GM12878 (cell line): Measurements from ENCODE around the gene TMEM214. TPM values are rescaled to one million over a fixed set of nuclear protein-coding genes. Genes with fewer than 3 reads are reported as not detected.

ENCODE experiments used
- CBX3 ChIP-seq: fragments of 200-600 bp; sonication (generic); IDR thresholded peaks from 2 replicates; pipeline ENCODE4 v1.6.1; 2016; ENCODE audit warnings: low read depth, borderline replicate concordance
- CHD2 ChIP-seq: IDR thresholded peaks from 2 replicates; pipeline ENCODE4 v1.6.1; 2011; ENCODE audit warnings: low read depth, low read length, improper control_type of control experiment, borderline replicate concordance
- EED ChIP-seq: sonication (generic); IDR thresholded peaks from 2 replicates; pipeline ENCODE4 v1.6.1; 2016; ENCODE audit warnings: antibody characterized with exemption, low read depth
- FOXM1 ChIP-seq: IDR thresholded peaks from 2 replicates; pipeline ENCODE4 v1.6.1; 2012; ENCODE audit warnings: low read depth, mild to moderate bottlenecking, inconsistent platforms, low read length, moderate library complexity
- HCFC1 ChIP-seq: fragments of 150-350 bp; IDR thresholded peaks from 2 replicates; pipeline ENCODE4 v1.6.1; 2014; ENCODE audit warnings: low read length
- HDAC2 ChIP-seq: fragments of 200-600 bp; sonication (generic); IDR thresholded peaks from 2 replicates; pipeline ENCODE4 v1.6.1; 2017
- IRF4 ChIP-seq: IDR thresholded peaks from 2 replicates; pipeline ENCODE4 v1.6.1; 2011; ENCODE audit warnings: low read depth, low read length
- LARP7 ChIP-seq: fragments of 450-650 bp; IDR thresholded peaks from 2 replicates; pipeline ENCODE4 v1.6.1; 2017; ENCODE audit warnings: mild to moderate bottlenecking
- NR2F1 ChIP-seq: fragments of 450-650 bp; conservative IDR thresholded peaks from 2 replicates; pipeline ENCODE4 v1.6.1; 2017; ENCODE audit warnings: mild to moderate bottlenecking
- POLR2AphosphoS5 ChIP-seq: IDR thresholded peaks from 2 replicates; pipeline ENCODE4 v1.6.1; 2011; ENCODE audit warnings: mild to moderate bottlenecking, low read length, inconsistent platforms
- RCOR1 ChIP-seq: conservative IDR thresholded peaks from 2 replicates; pipeline ENCODE4 v1.6.1; 2012; ENCODE audit warnings: low read depth, low read length, improper control_type of control experiment
- SRF ChIP-seq, 2 experiments: IDR thresholded peaks; 2 replicates each; pipeline ENCODE4 v1.6.1; 2011; ENCODE audit warnings: low read depth in 2 of 2, low read length in 2 of 2, mild to moderate bottlenecking in 1 of 2, moderate library complexity in 1 of 2
- SUZ12 ChIP-seq: fragments of 200-600 bp; sonication (generic); IDR thresholded peaks from one replicate; pipeline ENCODE4 v1.6.1; 2018; ENCODE audit warnings: antibody characterized with exemption, mild to moderate bottlenecking; ENCODE audit not compliant: unreplicated experiment
- TAF1 ChIP-seq: IDR thresholded peaks from 2 replicates; pipeline ENCODE4 v1.6.1; 2011; ENCODE audit warnings: mild to moderate bottlenecking, low read depth, low read length, borderline replicate concordance
- TCF12 ChIP-seq: IDR thresholded peaks from 2 replicates; pipeline ENCODE4 v1.6.1; 2011; ENCODE audit warnings: low read depth, mild to moderate bottlenecking, low read length
- ZNF207 ChIP-seq: fragments of 450-650 bp; IDR thresholded peaks from 2 replicates; pipeline ENCODE4 v1.6.1; 2014; ENCODE audit warnings: antibody characterized with exemption, mild to moderate bottlenecking, borderline replicate concordance
- polyA plus RNA-seq, 11 experiments: library from polyadenylated mRNA; depleted of rRNA in 4 of 11; unstranded in 6 of 11; stranded (reverse) in 5 of 11; fragments of >200 nt; fragmentation: Nextera tagmentation in 4 of 11; fragmentation: Illumina TruSeq in 1 of 11; extraction: Ambion mirVana in 4 of 11; extraction: Trizol in 1 of 11; gene quantifications; 1 replicate in 1 of 11; 2 replicates in 10 of 11; pipeline versions ENCODE4 v1.2.1 to v1.2.3, GENCODE V29; 2011 to 2016; ENCODE audit warnings: inconsistent platforms in 2 of 11, missing spikeins in 2 of 11, low read depth in 1 of 11
- total RNA-seq, 4 experiments: library from RNA; depleted of rRNA in 3 of 4; stranded (reverse); fragments of >200 nt in 3 of 4; fragmentation: Illumina TruSeq in 1 of 4; extraction: Trizol in 1 of 4; gene quantifications; 2 replicates each; pipeline versions ENCODE4 v1.2.1 to v1.2.3, GENCODE V29; 2013 to 2021
- TF ChIP-seq, protein P1 (sequence below), 3 experiments: IDR thresholded peaks in 2 of 3; conservative IDR thresholded peaks in 1 of 3; 2 replicates each; pipeline ENCODE4 v1.5.1; 2011; ENCODE audit warnings: low read depth in 3 of 3, low read length in 3 of 3, mild to moderate bottlenecking in 3 of 3, control low read depth in 2 of 3, moderate library complexity in 2 of 3, inconsistent platforms in 1 of 3, mixed read lengths in 1 of 3; ENCODE audit not compliant: control insufficient read depth in 2 of 3, insufficient read depth in 1 of 3; ENCODE audit errors: extremely low read depth in 1 of 3
- TF ChIP-seq, protein P2 (sequence below): IDR thresholded peaks from 2 replicates; pipeline ENCODE4 v1.6.1; 2012; ENCODE audit warnings: low read length, inconsistent platforms
- TF ChIP-seq, protein P3 (sequence below): IDR thresholded peaks from 2 replicates; pipeline ENCODE4 v1.6.1; 2011; ENCODE audit warnings: low read depth, mild to moderate bottlenecking, low read length, moderate library complexity, borderline replicate concordance; ENCODE audit errors: extremely low read depth
- TF ChIP-seq, protein P4 (sequence below): fragments of 450-650 bp; formaldehyde crosslinking; IDR thresholded peaks from 2 replicates; pipeline ENCODE4 v1.4.0; 2020; ENCODE audit warnings: mild to moderate bottlenecking, moderate library complexity
- TF ChIP-seq, protein P5 (sequence below): fragments of 450-650 bp; IDR thresholded peaks from 2 replicates; pipeline ENCODE4 v1.6.1; 2016; ENCODE audit warnings: mild to moderate bottlenecking

The TMEM214 gene
- total and polyA plus RNA-seq, 10 of the 15 experiments (the other 5 are each of a cell fraction or from before 2014, with no cell fraction given): 10.4 to 79.2 (median 45.0) TPM

DNA sequence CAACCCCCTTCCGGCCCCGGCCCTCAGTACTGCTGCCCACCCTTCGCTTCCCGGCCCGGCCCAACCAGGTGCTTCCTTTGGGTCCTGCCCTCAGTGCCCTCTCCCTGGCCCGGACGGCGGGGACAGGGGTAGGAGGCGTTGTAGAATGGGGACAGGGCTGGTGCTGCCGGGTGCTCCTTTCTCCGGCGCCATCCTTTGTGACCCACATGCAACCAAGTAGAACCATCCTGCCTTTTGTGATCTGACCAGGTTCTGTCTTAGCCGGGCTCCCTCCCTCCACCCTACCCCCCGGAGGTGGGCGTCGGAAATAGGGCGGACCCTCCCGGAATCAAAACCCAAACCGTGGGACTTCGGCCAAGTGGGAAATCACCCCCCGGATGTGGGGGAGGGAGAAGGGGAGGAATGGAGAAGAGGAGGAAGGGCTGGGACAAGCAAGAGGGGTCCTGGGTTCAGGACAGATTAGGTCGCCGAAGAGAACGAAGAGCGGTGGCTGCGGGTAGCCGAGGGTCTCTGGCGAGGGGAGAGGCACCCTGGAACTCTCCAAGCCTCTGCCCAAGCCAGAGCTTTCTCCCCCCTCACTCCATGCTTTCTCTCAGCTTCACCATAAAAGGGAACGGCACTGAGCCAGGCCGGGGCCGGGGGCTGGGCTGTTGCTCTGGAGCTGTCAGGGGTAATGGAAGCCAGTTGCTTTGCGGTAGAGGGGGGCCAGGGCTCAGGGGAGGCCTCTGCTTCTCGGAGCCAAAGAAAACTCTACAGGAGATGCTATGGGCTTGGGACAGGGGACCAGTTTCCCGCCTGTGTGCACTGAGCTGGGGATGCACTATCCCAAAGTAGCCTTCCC is 39.4 kb downstream of the TMEM214 start (continued):
- TF ChIP-seq, protein P1, sequence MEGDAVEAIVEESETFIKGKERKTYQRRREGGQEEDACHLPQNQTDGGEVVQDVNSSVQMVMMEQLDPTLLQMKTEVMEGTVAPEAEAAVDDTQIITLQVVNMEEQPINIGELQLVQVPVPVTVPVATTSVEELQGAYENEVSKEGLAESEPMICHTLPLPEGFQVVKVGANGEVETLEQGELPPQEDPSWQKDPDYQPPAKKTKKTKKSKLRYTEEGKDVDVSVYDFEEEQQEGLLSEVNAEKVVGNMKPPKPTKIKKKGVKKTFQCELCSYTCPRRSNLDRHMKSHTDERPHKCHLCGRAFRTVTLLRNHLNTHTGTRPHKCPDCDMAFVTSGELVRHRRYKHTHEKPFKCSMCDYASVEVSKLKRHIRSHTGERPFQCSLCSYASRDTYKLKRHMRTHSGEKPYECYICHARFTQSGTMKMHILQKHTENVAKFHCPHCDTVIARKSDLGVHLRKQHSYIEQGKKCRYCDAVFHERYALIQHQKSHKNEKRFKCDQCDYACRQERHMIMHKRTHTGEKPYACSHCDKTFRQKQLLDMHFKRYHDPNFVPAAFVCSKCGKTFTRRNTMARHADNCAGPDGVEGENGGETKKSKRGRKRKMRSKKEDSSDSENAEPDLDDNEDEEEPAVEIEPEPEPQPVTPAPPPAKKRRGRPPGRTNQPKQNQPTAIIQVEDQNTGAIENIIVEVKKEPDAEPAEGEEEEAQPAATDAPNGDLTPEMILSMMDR (IDR thresholded peaks at IDR 0.05 in 2 of 3, conservative IDR thresholded peaks at IDR 0.05 in 1 of 3; ENCODE audit: control insufficient read depth in 2 of 3, extremely low read depth in 1 of 3, insufficient read depth in 1 of 3, low read depth in 3 of 3, low read length in 3 of 3): no peak
- TF ChIP-seq, protein P2, sequence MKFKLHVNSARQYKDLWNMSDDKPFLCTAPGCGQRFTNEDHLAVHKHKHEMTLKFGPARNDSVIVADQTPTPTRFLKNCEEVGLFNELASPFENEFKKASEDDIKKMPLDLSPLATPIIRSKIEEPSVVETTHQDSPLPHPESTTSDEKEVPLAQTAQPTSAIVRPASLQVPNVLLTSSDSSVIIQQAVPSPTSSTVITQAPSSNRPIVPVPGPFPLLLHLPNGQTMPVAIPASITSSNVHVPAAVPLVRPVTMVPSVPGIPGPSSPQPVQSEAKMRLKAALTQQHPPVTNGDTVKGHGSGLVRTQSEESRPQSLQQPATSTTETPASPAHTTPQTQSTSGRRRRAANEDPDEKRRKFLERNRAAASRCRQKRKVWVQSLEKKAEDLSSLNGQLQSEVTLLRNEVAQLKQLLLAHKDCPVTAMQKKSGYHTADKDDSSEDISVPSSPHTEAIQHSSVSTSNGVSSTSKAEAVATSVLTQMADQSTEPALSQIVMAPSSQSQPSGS: no peak
- TF ChIP-seq, protein P3, sequence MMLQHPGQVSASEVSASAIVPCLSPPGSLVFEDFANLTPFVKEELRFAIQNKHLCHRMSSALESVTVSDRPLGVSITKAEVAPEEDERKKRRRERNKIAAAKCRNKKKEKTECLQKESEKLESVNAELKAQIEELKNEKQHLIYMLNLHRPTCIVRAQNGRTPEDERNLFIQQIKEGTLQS: no peak
- TF ChIP-seq TAF1 (no peak), POLR2AphosphoS5 (0 out of 2 replicates have a peak, but pooled peaks have one; percentile 7), IRF4 (no peak), SUZ12 (no peak), CBX3 (no peak), SRF (IDR thresholded peaks at IDR 0.05; ENCODE audit: low read depth in 2 of 2, low read length in 2 of 2) (peak; percentile 21 to 85; a peak in 2 of 4 replicates), FOXM1 (0 out of 2 replicates have a peak, but pooled peaks have one; percentile 62), TCF12 (no peak), HCFC1 (no peak), HDAC2 (no peak), NR2F1 (no peak), LARP7 (no peak), RCOR1 (no peak), CHD2 (no peak), ZNF207 (no peak), EED (peak; percentile 73; the same call in 1 of the 2 replicates)
- TF ChIP-seq, protein P4, sequence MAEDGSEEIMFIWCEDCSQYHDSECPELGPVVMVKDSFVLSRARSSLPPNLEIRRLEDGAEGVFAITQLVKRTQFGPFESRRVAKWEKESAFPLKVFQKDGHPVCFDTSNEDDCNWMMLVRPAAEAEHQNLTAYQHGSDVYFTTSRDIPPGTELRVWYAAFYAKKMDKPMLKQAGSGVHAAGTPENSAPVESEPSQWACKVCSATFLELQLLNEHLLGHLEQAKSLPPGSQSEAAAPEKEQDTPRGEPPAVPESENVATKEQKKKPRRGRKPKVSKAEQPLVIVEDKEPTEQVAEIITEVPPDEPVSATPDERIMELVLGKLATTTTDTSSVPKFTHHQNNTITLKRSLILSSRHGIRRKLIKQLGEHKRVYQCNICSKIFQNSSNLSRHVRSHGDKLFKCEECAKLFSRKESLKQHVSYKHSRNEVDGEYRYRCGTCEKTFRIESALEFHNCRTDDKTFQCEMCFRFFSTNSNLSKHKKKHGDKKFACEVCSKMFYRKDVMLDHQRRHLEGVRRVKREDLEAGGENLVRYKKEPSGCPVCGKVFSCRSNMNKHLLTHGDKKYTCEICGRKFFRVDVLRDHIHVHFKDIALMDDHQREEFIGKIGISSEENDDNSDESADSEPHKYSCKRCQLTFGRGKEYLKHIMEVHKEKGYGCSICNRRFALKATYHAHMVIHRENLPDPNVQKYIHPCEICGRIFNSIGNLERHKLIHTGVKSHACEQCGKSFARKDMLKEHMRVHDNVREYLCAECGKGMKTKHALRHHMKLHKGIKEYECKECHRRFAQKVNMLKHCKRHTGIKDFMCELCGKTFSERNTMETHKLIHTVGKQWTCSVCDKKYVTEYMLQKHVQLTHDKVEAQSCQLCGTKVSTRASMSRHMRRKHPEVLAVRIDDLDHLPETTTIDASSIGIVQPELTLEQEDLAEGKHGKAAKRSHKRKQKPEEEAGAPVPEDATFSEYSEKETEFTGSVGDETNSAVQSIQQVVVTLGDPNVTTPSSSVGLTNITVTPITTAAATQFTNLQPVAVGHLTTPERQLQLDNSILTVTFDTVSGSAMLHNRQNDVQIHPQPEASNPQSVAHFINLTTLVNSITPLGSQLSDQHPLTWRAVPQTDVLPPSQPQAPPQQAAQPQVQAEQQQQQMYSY: no peak
- TF ChIP-seq, protein P5, sequence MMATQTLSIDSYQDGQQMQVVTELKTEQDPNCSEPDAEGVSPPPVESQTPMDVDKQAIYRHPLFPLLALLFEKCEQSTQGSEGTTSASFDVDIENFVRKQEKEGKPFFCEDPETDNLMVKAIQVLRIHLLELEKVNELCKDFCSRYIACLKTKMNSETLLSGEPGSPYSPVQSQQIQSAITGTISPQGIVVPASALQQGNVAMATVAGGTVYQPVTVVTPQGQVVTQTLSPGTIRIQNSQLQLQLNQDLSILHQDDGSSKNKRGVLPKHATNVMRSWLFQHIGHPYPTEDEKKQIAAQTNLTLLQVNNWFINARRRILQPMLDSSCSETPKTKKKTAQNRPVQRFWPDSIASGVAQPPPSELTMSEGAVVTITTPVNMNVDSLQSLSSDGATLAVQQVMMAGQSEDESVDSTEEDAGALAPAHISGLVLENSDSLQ: no peak
